NCI-H1105 (cell line): Measurements from ENCODE around the gene LYRM2.

ENCODE experiments used
- DNase-seq: peaks from one replicate; lab custom pipeline; 2025; lab: John Stamatoyannopoulos, UW

LYRM2 gene

DNA sequence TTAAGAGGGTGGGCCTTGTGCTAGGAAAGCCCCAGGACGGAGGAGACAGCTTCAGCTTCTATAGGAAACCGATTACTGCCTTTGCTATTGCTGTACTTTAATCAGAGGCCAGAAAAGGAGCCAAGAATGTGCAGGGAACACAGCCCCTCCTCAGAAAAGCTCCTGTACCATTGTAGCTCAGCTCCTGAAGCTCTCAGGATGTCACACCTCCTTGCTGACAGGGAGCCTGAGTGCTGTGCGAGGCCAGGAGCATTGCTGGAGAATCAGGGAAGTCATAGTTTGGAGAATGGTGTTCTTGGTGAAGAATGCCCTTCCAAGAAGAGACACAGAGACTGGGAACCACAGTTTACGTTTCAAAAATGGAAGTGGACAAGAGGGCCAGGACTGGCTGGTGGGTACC lies 46.8 kb downstream of the LYRM2 start:
- DNase-seq = no peak

DNA sequence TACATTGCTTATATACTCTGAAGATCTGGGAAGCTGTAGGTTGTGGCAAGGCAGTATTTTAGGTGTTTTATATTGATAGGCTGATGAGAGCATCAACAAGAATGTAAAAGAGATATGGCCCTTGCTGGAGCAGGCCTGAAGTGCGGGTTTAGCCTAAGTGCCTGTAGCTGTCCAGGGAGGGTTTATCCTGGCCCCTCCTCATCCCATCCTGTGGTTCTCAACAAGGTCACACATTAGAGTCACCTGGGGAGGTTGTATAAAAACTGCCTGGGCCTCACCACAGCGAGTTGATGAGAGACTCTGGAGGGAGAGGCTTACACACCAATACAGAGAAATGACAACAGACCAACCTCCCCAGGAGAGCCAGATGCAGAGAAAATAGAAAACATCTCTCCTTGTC lies 48.4 kb downstream of the LYRM2 start:
- DNase-seq = no peak

DNA sequence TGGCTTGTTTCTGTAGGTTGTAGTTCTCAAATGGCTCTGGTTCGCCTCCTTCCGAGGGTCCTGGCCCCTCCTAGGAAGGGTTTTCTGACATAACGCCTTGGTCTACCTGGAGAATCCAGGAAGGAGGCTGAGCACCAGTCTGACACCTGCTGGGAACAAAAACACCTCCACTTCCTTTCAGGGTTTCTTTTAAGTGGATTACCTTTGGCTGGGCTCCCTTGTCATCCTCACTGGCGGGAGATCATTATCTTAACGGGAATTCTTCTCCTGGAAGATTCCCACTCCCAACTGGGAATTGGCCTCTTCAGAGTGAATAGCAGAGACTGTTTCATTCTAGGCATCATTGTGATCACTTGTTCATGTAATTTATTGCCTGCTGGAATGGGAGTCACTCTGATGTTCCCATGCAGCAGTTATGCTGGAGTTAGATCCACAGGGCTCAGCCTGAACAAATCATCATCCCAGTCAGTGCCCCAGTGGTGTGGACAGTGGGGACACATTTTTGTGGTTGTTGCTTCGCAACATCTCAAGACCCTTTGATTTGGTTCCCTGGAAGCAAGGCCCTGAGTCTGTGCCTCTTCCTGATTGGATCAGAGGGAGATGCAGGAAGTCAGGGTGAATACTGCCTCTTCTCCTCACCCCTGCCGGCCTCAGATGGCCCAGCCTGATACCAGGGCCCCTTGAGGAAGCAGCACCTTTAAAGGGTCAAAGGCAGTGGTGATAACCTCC lies 49.1 kb downstream of the LYRM2 start:
- no peak for DNase-seq

DNA sequence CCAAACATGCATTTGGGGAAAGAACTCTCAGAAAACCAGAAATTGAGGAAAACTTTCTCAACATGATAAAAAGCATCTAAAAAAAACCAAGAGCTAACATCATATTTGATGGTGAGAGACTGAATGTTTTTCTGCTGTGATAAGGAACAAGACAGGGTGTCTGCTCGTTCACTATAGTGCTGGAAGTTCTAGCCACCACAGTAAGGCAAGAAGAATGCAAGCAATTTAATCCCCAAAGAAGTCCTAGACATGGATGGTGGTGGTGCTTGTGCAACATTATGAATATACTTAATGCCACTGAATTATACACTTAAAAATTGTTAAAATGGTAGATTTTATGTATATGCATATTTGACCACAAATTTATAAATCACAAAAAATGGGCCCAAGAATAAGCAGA lies 53.4 kb downstream of the LYRM2 start:
- DNase-seq = no peak

DNA sequence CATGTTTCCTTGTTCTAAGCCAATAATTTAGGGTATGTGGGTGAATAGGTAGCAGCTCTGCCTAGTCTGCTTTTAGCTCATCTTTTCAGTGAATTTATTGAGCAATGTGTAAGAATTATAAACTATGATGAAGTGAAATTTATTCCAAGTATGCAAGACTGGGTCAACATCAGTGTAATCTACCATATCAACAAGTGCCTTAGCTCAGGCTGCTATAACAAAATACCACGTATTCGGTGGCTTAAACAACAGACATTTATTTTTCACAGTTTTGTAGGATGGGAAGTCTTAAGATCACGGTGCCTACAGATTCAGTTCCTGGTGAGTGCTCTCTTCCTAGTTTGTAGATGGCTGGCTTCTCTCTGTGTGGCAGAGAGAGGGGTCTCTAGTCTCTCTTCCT lies 54.0 kb downstream of the LYRM2 start:
- no peak for DNase-seq

DNA sequence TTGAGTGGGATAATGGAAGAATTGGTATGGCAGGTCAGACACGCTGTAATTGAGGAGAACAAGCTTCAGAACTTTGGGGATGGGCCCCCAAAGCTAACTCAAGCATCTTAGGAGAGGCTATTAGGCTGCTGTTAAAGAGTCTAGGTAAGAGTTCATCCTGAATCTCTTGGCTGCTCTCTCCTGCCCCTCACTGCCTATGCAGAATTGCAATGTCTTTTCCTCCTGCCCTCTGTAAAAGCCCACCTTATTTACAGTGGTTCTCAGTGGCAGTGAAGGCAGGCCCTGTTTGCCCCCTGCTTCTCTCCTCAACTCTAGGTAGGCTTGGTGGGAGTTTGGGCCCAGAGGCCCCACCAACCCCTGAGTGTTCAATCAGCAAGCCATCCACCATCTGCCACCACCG lies 55.0 kb downstream of the LYRM2 start:
- no peak for DNase-seq

DNA sequence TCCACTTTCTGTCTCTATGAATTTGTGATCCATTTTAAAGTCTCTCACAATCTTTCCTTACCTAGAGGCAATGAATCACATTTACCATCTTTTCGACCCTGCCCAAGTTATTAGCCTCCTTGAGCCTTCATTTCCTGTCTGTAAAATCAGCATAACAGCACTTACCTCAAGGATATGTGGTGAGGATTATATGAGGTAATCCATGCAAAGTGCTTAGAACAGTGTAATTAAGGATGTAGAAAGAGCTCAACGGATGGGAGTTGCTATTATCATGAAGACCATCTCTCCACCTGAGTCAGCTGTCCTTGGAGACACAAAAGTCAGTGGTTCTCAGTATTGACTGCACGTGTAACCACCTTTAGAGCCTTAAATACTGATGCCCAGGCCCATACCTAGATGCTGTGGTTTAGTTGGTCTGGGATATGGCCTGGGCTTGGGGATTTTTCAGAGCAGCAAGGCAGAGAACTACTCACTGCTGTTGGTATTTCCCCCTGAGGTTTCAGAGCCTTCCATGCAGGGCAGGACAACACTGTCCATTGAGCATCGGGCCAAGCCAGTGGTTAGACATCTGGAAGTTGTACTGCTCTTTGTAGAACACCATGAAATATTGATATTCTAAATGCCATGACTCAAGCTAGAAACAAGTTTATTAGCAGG lies 55.8 kb downstream of the LYRM2 start:
- no peak for DNase-seq

DNA sequence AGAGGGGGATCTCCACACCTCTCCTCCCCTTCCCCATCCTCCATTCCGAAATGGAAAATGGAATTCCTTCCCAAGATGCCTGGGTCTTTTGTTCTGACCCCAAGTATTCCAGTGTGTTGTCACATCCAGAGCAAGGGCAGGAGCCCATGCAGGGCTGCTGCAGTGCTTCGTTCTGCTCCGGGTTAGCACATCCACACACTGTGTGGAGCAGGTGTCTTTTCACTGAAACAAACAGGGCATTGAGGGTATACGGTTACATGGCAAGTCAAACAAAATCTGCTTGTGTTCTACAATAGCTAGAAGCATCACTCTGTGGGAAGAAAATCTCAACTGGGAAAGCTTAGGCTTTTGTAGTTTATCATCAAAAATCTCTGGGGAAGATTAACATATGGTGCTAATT lies 56.9 kb downstream of the LYRM2 start:
- DNase-seq = no peak

DNA sequence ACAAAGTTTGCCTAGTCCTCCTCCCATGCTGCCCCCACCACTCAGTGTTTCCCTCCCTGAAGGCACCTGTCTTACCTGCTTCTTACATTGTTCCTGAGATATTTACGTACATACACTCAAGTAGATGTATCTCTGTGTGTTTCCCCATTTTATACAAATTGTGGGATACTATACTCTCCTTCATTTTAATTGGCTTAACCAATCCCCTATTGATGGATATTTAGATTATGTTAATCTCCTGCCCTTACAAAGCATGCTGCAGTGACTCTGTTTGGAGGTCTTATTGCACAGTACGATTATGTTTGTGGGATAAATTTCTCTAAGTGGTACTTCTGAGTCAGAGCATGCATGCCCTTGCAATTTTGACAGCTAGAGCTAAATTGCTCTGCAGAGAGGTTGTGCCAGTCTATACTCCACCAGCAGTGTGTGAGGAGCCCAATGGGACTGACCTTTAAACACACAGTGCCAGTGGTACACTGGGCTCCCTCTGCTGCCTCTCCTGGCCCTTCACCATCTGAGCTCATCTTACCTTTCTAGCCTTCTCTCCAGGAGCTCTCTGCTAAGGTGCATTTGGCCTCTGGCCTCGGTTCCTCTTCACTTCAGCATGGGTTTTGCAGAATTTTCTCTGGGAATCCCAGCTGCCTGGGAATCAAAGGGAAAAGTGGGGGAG lies 57.4 kb downstream of the LYRM2 start:
- no peak for DNase-seq

DNA sequence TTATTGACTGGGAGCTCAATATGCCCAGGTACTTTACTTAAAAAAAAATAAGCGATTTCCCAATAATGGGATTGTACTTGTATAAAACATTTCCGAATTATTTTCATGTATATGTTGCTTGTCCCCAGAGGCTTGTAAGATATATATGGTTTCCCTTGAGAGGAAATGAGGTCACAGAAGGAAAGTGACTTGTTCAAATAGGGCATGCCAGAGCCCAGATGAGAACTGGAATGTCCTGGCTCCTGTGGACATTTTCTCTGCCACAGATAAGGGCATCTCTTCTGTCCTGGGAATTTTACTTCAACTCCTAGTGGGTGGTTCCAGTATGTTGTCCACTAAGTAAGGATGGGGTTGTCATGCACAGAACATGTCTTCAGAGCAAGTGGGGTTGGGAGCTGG lies 63.0 kb downstream of the LYRM2 start:
- DNase-seq = no peak

DNA sequence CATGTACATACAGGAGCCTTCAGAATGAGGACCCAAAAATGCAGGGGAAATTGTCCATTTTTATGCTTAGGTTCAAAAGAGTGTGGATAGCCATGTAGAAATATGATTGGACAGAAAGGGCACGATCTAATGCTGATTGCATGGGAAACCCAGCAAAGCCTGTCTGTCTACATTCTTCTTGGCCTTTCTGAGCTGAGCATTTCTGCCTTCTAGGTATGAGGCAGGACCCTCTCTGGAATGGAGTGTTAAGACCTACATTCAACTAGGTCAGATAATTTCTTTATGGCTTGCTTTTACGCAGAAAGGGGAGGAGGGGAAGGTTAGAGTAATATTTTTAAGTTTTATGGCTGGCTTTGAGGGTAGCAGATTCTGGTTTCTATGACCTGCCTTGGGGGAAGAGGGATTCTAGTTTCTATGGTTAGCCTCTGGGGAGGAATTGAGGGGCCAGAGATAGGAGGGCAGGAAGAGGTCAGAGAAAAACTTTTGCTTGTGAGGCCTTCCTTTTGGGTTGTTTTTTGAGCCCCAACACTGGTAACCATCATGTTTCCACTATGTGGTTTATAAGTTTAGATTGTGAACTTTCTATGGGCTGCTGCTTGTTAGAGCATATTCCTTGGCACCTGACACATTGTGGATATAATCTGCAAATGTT lies 63.5 kb downstream of the LYRM2 start:
- DNase-seq = no peak

DNA sequence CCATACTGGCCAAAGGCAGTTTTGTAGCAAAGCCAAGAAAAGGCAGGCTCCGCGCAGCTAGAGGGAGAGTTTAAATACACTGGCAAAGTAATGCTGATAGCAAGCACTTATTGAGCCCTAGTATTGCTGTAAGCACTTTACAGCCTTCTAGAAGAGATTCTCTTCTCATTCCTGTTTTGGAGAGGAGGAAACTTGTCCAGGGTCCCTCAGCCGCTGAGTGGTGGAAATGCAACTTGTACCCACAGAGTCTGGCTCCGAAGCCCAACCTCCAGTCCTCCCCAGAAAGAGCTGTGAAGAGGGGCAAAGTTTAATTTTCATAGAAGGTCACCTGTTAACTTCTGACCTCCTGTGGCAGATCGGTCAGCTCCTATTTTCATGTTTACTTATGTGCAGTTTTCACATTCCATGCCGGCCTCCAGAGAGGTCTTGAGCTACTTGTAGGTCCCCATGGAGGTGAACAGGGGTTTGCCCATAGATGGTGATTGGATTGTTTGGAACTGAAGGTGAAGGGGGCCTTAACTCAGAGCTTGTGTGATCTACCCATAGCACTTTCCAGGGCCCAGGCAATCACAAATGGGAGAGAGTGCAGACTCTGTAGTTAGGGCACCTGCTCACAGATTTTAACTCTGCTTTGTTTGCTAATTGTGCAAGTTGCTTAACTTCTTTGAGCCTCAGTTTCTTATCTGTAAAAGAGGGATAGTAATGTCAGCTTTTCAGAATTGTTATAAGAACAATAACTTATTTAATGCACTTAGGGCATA lies 70.7 kb downstream of the LYRM2 start:
- no peak for DNase-seq

DNA sequence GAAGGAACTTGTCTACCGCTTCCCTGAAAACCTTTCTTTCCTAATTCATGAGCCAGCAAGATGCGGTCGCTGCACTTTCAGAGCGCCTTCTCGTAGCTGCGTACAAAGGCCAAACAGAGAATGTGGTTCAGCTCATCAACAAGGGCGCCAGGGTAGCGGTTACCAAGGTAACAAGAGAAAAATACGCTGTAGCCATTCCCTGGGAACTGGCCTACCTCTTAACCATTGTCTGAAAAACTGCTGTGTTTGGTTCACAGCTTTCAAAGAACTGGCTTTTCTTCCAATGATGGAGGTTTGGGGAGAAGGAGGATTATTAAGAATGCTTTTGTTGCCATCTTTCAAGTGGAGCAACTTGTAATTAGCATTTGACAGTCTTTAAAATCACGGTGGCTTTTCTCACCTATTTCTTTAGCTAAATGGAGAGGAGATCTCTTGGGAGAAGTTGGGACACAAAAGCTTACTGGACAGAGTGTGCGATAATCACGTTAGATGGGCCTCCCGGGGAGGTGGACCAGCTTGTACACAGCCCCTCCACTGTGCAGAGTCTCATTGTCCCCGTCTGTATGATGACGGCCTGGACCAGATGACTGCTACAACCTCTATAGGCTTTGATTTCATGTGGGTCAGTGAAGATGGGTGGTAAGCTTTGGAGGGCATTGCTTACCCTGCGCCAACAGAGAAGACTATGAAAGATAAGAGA lies 71.5 kb downstream of the LYRM2 start:
- no peak for DNase-seq

DNA sequence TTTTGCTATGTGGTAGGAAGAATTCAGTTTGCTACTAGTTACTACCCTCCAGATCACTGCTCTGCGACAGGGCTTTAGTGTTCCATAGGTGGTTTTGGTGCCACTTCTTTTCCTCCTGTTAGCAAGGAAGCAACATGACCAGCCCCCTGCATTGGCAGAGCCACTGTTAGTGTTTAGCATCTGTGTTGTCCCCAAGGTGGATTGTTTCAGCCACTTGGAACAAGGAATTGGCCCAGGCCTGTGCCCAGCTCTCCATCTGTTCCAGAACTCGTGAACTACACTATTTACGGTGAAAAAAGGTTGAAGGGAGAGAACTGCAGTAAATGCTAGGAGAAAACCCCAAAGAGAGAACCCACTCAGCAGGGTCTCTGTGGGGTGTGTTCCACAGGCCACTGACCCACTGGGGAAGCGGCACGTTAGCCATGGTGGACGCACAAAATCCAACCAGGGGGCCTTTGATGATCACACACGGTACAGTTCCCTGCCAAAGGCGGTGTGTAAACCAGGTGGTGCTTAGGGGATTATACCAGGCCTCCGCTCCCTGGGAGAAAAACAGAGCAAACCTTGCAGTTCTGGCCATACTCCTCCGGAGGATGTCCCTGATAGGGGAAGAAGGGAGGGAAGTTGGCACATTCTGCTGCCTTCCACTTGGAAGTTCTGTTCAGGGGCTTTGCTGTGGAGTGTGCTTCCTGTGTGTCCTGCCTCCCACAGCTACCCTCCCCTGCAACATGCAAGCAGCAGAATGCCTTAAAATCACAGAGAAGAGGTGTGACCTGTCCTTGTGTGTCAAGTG lies 72.3 kb downstream of the LYRM2 start:
- DNase-seq = no peak

DNA sequence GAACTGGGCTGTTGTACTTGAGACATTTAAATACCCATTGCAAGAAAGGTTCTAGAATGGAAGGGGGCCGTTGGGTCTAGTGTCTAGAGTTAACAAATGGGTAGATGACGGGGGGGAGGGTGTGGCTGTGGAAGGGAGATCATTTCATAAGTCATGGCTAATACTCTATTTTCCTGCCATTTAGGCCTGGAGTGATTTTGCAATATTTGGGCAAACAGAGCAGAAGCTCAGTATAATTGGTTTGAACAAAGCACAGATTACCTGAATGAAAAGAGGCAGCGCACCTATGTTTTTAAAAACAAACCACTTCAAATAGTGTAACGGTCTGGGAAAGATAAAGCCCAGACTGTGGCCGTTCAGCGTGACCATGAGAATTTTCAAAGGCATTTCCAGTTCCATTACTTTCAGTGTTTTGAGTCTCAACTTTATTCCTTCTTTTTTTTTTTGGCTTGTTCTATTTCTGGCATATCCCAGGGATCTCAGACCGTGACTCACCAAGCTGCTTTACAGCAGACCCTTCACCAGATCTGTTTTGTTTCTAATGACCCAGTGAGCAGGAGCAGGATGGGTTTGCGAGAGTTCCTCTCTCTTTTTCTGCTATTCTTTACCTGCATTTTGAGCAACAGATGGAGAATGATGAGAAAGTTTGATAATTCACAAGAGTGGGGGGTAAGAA lies 73.7 kb downstream of the LYRM2 start:
- no peak for DNase-seq

DNA sequence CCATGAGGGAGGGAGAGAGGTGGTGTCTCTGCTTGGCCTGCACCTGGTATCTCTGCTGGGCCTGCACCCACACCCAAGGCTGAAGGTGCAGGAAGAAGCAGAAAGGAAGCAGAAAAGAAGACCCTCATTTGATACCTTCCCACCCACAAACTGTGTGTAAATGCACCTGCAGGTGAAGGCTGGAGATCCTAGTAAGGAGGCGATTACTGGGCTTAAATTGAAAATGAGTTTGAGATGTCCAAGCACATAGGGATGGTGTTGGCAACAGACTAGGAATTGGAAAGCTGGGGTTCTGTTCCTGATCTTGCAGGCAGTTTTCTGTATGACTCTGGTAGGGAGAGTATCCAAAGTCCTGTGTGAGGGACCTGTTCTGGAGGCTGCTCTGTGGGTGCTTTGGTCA lies 74.7 kb downstream of the LYRM2 start:
- no peak for DNase-seq

DNA sequence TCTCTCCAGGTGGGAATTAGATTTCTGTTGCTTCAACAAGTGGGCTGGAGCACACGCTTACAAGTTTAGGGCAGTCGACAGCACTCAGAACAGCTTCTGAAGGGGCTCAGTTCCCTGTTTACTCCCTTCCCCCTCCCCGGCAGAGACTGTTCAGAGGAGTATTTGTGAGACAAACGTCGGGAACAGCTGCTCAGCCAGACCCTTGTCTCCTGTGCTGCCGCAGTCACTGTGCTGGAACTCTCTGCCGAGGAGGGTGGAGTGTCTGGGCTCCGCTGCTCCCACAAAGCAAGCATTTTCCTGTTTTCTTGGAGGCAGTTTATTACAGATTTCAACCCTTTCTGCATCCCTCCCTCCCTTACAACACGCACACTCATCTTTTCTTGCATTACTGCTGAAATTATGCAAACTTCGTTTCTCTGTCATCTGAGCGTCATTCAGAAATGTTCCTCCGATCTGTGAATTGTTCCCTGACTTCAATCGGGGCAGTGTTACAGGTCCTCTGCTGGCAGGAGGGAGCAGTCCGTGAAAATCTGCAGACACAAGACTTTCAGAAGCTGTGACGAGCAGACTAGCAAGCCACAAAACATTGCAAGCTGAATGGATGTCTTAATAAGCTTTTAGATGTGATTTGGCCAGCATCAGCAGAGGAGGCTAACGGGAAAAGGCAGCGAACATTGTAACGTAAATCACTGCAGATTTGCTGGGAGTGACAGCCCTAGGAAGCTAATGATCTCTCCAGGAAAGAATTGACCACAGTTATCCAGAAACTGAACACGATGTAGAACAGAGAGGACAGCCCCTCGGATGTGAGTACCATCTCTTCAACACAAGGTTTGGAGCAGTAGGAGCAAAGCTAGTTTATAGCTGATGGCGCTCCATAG lies 76.2 kb downstream of the LYRM2 start:
- no peak for DNase-seq

DNA sequence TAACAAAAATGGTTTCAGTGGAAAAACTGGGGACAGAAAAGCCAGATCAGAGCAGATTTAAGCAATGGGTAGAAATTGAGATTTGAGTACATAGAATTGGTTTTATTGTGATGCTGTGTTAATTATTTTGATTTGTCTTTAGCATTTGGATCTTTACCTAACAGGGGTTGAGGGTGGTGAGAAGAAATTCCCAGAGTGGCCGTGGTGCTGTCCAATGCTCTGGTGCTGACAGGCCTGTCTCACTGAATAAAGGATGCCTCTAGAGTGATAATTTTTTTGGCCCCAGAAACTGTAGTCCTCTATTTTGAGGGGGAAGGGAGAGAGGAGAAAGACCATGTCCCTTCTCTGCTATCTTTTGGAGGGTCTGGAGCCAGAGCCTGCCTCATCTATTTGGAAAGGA lies 79.1 kb downstream of the LYRM2 start:
- DNase-seq = no peak

DNA sequence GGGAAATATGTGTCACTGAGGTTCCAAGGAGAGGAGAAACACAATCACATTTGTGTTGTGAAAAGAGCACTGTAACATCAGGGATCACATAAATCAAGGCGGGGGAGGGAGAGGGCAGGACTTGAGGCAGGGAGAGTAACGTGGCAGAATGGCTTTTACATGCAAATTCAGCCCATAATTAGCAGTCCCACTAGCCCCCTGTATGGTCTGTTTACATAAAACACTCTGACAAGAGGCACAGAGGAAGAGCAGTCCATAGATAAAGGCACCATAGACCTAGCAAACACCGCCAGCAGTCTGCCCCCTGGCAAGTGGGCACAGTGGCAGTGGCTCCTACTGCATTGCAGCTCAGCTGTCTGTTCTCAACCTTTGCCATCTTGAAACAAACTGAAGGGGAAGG lies 82.7 kb downstream of the LYRM2 start:
- no peak for DNase-seq
